ENCODE results near the gene PPFIA2.

PPFIA2 gene

GRCh38 chr12:81263072-81263471, 496.1 kb downstream of the PPFIA2 start:
- no peak overlapping the region for H3K27ac Mint-ChIP-seq
- no peaks in the 10 kb centered on the region for H3K27me3 Mint-ChIP-seq
- DNase-seq, result no peak
- no peak for ATAC-seq
- H3K4me3 Mint-ChIP-seq, result no peak overlapping the region
- no peaks in the 10 kb centered on the region for H3K9me3 Mint-ChIP-seq
- no peaks in the 10 kb centered on the region for H3K4me1 Mint-ChIP-seq

GRCh38 chr12:81261508-81262207, 497.5 kb downstream of the PPFIA2 start:
- DNase-seq (no peak), ATAC-seq (no peak)
- H3K27me3 Mint-ChIP-seq, result no peaks in the 10 kb centered on the region
- no peaks in the 10 kb centered on the region for H3K9me3 Mint-ChIP-seq
- no peak overlapping the region for H3K4me3 Mint-ChIP-seq
- no peaks in the 10 kb centered on the region for H3K4me1 Mint-ChIP-seq
- no peak overlapping the region for H3K27ac Mint-ChIP-seq

- Mint-ChIP-seq H3K4me1 (no peaks in the 10 kb centered on the region), H3K27ac (no peak overlapping the region), H3K9me3 (no peaks in the 10 kb centered on the region), H3K4me3 (no peak overlapping the region), H3K27me3 (no peaks in the 10 kb centered on the region)
- ATAC-seq (no peak), DNase-seq (no peak)
Measured at GRCh38 chr12:81259360-81259759, 499.8 kb downstream of the PPFIA2 start.

- DNase-seq (no peak), ATAC-seq (no peak)
- Mint-ChIP-seq H3K4me3 (no peak overlapping the region), H3K27ac (no peak overlapping the region), H3K4me1 (no peaks in the 10 kb centered on the region), H3K27me3 (no peaks in the 10 kb centered on the region), H3K9me3 (no peaks in the 10 kb centered on the region)
Measured at GRCh38 chr12:81257947-81258551, 501.1 kb downstream of the PPFIA2 start.

GRCh38 chr12:81255947-81256346, 503.2 kb downstream of the PPFIA2 start:
- H3K27ac Mint-ChIP-seq, result no peak overlapping the region
- H3K4me1 Mint-ChIP-seq, result no peaks in the 10 kb centered on the region
- H3K27me3 Mint-ChIP-seq, result no peaks in the 10 kb centered on the region
- H3K9me3 Mint-ChIP-seq, result peaks cover 2% of the 10 kb centered on the region in 2 donors
- no peak for DNase-seq
- no peak overlapping the region for H3K4me3 Mint-ChIP-seq
- no peak for ATAC-seq

- Mint-ChIP-seq H3K9me3 (peaks cover 5 to 7% of the 10 kb centered on the region in 2 donors), H3K27me3 (no peaks in the 10 kb centered on the region), H3K27ac (no peak overlapping the region), H3K4me3 (no peak overlapping the region), H3K4me1 (no peaks in the 10 kb centered on the region)
- DNase-seq, result no peak
- no peak for ATAC-seq
Measured at GRCh38 chr12:81255456-81255855, 503.7 kb downstream of the PPFIA2 start.

- Mint-ChIP-seq H3K4me1 (no peaks in the 10 kb centered on the region), H3K9me3 (peaks cover 5 to 7% of the 10 kb centered on the region in 2 donors), H3K27ac (no peak overlapping the region), H3K27me3 (no peaks in the 10 kb centered on the region), H3K4me3 (no peak overlapping the region)
- DNase-seq, result no peak
- ATAC-seq, result no peak
Measured at GRCh38 chr12:81253360-81253759, 505.8 kb downstream of the PPFIA2 start.

- Mint-ChIP-seq H3K4me3 (no peak overlapping the region), H3K27me3 (no peaks in the 10 kb centered on the region), H3K4me1 (no peaks in the 10 kb centered on the region), H3K9me3 (peaks cover 5 to 7% of the 10 kb centered on the region in 2 donors), H3K27ac (no peak overlapping the region)
- ATAC-seq (no peak), DNase-seq (no peak)
Measured at GRCh38 chr12:81252228-81252627, 506.9 kb downstream of the PPFIA2 start.

GRCh38 chr12:81249976-81250375, 509.2 kb downstream of the PPFIA2 start:
- Mint-ChIP-seq H3K9me3 (peaks cover 7 to 12% of the 10 kb centered on the region in 2 donors), H3K4me1 (no peaks in the 10 kb centered on the region), H3K4me3 (no peak overlapping the region), H3K27me3 (no peaks in the 10 kb centered on the region), H3K27ac (no peak overlapping the region)
- no peak for DNase-seq
- no peak for ATAC-seq

- Mint-ChIP-seq H3K4me1 (no peaks in the 10 kb centered on the region), H3K9me3 (peaks cover 19 to 20% of the 10 kb centered on the region in 2 donors), H3K27me3 (no peaks in the 10 kb centered on the region), H3K4me3 (no peak overlapping the region), H3K27ac (no peak overlapping the region)
- ATAC-seq (no peak), DNase-seq (no peak)
Measured at GRCh38 chr12:81245907-81246570, 513.1 kb downstream of the PPFIA2 start.

- no peak for DNase-seq
- Mint-ChIP-seq H3K27ac (no peak overlapping the region), H3K4me3 (no peak overlapping the region), H3K27me3 (no peaks in the 10 kb centered on the region), H3K9me3 (peaks cover 14 to 16% of the 10 kb centered on the region in 2 donors), H3K4me1 (no peaks in the 10 kb centered on the region)
- ATAC-seq, result no peak
Measured at GRCh38 chr12:81245458-81245857, 513.7 kb downstream of the PPFIA2 start.

GRCh38 chr12:81231574-81232368, 527.4 kb downstream of the PPFIA2 start:
- Mint-ChIP-seq H3K9me3 (peaks cover 0 to 5% of the 10 kb centered on the region in 2 donors), H3K27me3 (no peaks in the 10 kb centered on the region), H3K27ac (no peak overlapping the region), H3K4me1 (no peaks in the 10 kb centered on the region), H3K4me3 (no peak overlapping the region)
- DNase-seq, result no peak
- ATAC-seq, result no peak

GRCh38 chr12:81229759-81230158, 529.4 kb downstream of the PPFIA2 start:
- Mint-ChIP-seq H3K9me3 (peaks cover 0 to 4% of the 10 kb centered on the region in 2 donors), H3K4me1 (no peaks in the 10 kb centered on the region), H3K4me3 (no peak overlapping the region), H3K27ac (no peak overlapping the region), H3K27me3 (no peaks in the 10 kb centered on the region)
- ATAC-seq (no peak), DNase-seq (no peak)

GRCh38 chr12:81224626-81225025, 534.5 kb downstream of the PPFIA2 start:
- H3K27me3 Mint-ChIP-seq, result no peaks in the 10 kb centered on the region
- H3K4me3 Mint-ChIP-seq, result no peak overlapping the region
- no peak for DNase-seq
- ATAC-seq, result no peak
- no peaks in the 10 kb centered on the region for H3K4me1 Mint-ChIP-seq
- H3K27ac Mint-ChIP-seq, result no peak overlapping the region
- peaks cover 0 to 4% of the 10 kb centered on the region in 2 donors for H3K9me3 Mint-ChIP-seq

GRCh38 chr12:81222846-81223592, 536.1 kb downstream of the PPFIA2 start:
- Mint-ChIP-seq H3K4me3 (no peak overlapping the region), H3K4me1 (no peaks in the 10 kb centered on the region), H3K27me3 (no peaks in the 10 kb centered on the region), H3K9me3 (peaks cover 0 to 4% of the 10 kb centered on the region in 2 donors), H3K27ac (no peak overlapping the region)
- no peak for ATAC-seq
- DNase-seq, result no peak
